ENCODE measurements around the gene CNST. TPM values are rescaled to one million over a fixed set of nuclear protein-coding genes. Genes with fewer than 3 reads are reported as not detected.

The CNST gene
- total RNA-seq, 4 donors from 2014 or later: 41.6 to 81.9 (median 65.6) TPM

DNA sequence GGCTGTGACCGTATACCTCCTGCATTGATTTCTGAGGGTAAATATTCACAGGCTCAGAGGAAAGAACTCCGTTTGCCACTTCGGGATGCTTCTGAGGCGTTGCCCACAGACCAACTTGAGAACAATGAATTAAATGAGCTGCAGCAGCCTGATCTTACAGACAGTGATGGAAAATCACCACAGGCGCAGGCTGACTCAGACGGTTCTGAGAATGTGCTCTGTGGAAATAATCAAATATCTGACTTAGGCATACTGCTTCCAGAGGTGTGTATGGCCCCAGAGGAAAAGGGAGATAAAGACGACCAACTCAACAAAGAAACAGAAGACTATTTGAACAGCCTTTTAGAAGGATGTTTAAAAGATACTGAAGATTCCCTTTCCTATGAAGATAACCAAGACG is 81.3 kb downstream of the CNST start:
- Histone ChIP-seq H3K4me3 (peak overlapping the region in 1 of 2 donors; percentile 31), H3K27ac (peak overlapping the region; percentile 58 to 76 (median 72)), H3K36me3 (peaks cover 0 to 40% of the 10 kb centered on the region in 2 donors), H3K4me1 (peaks cover 0 to 58% (median 6%) of the 10 kb centered on the region in 3 donors), H3K9me3 (no peaks in the 10 kb centered on the region), H3K27me3 (no peaks in the 10 kb centered on the region)
- peak; percentile 60 for ATAC-seq
- TF ChIP-seq POLR2AphosphoS5 (IDR thresholded peaks at IDR 0.05): no peak
- no peak for TF ChIP-seq EP300 (IDR thresholded peaks at IDR 0.05)
- TF ChIP-seq POLR2A (IDR thresholded peaks at IDR 0.05): no peak
- TF ChIP-seq, protein P1, sequence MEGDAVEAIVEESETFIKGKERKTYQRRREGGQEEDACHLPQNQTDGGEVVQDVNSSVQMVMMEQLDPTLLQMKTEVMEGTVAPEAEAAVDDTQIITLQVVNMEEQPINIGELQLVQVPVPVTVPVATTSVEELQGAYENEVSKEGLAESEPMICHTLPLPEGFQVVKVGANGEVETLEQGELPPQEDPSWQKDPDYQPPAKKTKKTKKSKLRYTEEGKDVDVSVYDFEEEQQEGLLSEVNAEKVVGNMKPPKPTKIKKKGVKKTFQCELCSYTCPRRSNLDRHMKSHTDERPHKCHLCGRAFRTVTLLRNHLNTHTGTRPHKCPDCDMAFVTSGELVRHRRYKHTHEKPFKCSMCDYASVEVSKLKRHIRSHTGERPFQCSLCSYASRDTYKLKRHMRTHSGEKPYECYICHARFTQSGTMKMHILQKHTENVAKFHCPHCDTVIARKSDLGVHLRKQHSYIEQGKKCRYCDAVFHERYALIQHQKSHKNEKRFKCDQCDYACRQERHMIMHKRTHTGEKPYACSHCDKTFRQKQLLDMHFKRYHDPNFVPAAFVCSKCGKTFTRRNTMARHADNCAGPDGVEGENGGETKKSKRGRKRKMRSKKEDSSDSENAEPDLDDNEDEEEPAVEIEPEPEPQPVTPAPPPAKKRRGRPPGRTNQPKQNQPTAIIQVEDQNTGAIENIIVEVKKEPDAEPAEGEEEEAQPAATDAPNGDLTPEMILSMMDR (IDR thresholded peaks at IDR 0.05): no peak
- WGBS, 2 donors (ENCODE audit: low coverage in 1 of 2): 48 to 58% methylated on average over 5 to 7 of the region's 8 CpGs

DNA sequence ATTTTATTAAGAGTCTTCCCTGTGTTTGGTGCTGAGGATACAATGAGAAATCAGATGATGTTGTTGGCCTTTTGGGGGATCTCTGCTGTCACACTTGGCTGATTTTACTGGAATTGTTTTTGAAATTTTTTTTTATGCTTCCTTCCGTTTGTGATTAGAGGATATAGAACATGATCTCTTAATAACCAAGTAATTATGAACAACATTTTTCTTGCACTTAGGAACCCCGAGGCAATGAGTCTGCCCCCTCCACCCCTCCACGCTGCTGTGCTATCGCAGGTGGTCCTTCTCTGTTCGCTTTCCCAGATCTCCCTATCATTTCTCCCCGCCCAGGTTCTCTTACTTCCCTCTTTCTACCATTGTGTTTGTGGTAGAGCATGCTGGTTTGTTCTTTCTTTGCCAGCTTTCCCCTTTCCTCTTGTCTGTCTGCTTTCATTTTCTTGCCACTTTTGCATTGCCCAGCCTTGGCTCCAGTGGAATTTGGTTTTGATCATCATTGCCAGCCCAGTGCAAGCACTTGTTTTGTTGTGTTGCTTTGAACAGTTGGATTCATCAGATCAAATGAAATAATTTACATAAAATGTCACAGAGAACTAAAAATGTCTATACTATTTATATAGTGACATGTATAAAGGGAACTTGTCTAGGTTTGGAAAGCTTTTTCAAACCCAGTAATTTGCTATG is 84.9 kb downstream of the CNST start:
- Histone ChIP-seq H3K4me1 (peaks cover 0 to 74% (median 6%) of the 10 kb centered on the region in 3 donors), H3K4me3 (peak overlapping the region in 1 of 2 donors; percentile 31), H3K27ac (peak overlapping the region in 3 of 4 donors; percentile 20 to 71 (median 38)), H3K9me3 (no peaks in the 10 kb centered on the region), H3K36me3 (peaks cover 0 to 31% of the 10 kb centered on the region in 2 donors), H3K27me3 (no peaks in the 10 kb centered on the region)
- no peak for TF ChIP-seq EP300 (IDR thresholded peaks at IDR 0.05)
- TF ChIP-seq, protein P1 (IDR thresholded peaks at IDR 0.05): no peak
- TF ChIP-seq POLR2A (IDR thresholded peaks at IDR 0.05): no peak
- no peak for TF ChIP-seq POLR2AphosphoS5 (IDR thresholded peaks at IDR 0.05)
- ATAC-seq: no peak
- 14 to 61% methylated on average over 1 to 6 of the region's 6 CpGs for WGBS, 2 donors (ENCODE audit: low coverage in 1 of 2)

DNA sequence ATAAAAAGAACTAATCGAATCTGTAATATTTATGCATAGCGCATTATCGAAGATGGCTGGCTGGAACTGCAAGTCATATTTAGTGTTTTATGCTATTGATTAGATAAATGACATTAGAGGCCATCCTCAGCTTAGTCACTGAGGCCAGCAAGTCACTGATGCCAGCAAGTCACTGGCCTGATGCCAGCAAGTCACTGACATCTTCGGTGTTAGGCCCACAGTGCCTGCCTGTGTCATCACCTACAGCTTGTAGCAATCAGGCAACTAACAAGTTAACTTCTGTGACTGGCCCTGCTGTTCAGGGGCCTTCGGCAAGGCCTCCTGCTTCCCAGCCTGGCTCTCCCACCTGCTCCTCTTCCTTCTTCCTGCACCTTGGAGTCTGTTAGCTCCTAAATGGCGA is 92.3 kb downstream of the CNST start:
- Histone ChIP-seq H3K27ac (no peak overlapping the region), H3K4me1 (peaks cover 0 to 14% (median 0%) of the 10 kb centered on the region in 3 donors), H3K9me3 (no peaks in the 10 kb centered on the region), H3K4me3 (no peak overlapping the region), H3K27me3 (no peaks in the 10 kb centered on the region), H3K36me3 (peaks cover 0 to 80% of the 10 kb centered on the region in 2 donors)
- 90 to 96% methylated on average over 4 to 6 of the region's 6 CpGs for WGBS, 2 donors (ENCODE audit: low coverage in 1 of 2)
- no peak for TF ChIP-seq POLR2AphosphoS5 (IDR thresholded peaks at IDR 0.05)
- TF ChIP-seq, protein P1 (IDR thresholded peaks at IDR 0.05): no peak
- no peak for TF ChIP-seq POLR2A (IDR thresholded peaks at IDR 0.05)
- TF ChIP-seq EP300 (IDR thresholded peaks at IDR 0.05): no peak
- no peak for ATAC-seq

DNA sequence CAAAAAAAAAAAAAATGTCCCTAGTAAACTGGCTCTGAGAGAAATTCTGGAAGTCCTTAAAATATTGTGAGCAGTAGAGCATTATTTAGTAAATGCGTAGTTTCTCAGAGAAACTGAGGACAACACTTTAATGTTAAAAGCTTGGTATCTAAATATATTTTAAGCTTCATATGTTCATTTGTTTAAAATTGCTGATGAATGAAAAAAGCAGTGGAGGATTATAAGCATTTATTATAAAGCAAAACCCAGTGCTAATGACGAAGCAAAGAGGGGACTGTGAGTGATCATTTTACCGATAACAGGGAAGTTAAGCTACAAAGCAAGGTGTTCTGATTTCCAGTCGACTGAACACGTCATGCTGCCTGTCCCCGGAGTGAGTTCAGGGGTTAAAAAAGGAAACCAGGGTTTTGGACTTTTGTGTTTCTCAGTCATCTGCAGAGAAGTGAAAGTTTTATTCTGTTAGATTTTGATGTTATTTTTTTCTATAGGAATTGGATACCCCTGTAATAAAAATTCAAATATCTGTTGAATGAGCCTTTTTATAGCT is 93.4 kb downstream of the CNST start:
- WGBS, 2 donors (ENCODE audit: low coverage in 1 of 2): 85 to 89% methylated on average over 6 of the region's 6 CpGs
- no peaks in the 10 kb centered on the region for H3K9me3 ChIP-seq
- H3K27me3 ChIP-seq: no peaks in the 10 kb centered on the region
- no peak for ATAC-seq
- H3K4me3 ChIP-seq: no peak overlapping the region
- peaks cover 0 to 5% (median 0%) of the 10 kb centered on the region in 3 donors for H3K4me1 ChIP-seq
- peaks cover 0 to 69% of the 10 kb centered on the region in 2 donors for H3K36me3 ChIP-seq
- TF ChIP-seq EP300 (IDR thresholded peaks at IDR 0.05): no peak
- TF ChIP-seq, protein P1 (IDR thresholded peaks at IDR 0.05): no peak
- no peak for TF ChIP-seq POLR2AphosphoS5 (IDR thresholded peaks at IDR 0.05)
- no peak for TF ChIP-seq POLR2A (IDR thresholded peaks at IDR 0.05)
- H3K27ac ChIP-seq: no peak overlapping the region

DNA sequence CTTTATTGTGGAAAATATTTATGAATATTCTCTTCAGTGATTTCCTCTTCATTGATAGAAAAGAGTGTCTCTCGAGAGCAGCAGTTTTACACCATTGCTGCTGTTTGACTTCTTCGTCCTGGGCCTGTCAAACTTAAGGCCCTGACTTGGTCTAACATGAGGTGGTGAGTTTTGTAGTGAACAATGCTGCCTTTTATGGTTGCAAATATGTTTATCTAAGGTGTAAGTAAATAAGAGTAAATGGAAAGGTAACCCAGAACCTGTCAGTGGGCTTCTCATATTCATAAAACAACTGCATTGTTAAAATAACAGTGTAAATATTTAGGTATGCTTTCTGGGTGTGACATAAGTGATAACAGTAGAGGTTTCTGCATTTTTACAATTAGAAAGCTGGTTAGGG is 95.2 kb downstream of the CNST start:
- 68 to 100% methylated on average over 1 to 2 of the region's 2 CpGs for whole genome bisulfite sequencing, 2 donors (ENCODE audit: low coverage in 1 of 2)
- Histone ChIP-seq H3K27me3 (no peaks in the 10 kb centered on the region), H3K36me3 (peaks cover 0 to 74% of the 10 kb centered on the region in 2 donors), H3K9me3 (no peaks in the 10 kb centered on the region), H3K4me1 (peaks cover 0 to 19% (median 0%) of the 10 kb centered on the region in 3 donors), H3K4me3 (no peak overlapping the region), H3K27ac (no peak overlapping the region)
- no peak for TF ChIP-seq EP300 (IDR thresholded peaks at IDR 0.05)
- no peak for TF ChIP-seq POLR2AphosphoS5 (IDR thresholded peaks at IDR 0.05)
- no peak for TF ChIP-seq POLR2A (IDR thresholded peaks at IDR 0.05)
- TF ChIP-seq, protein P1 (IDR thresholded peaks at IDR 0.05): no peak
- ATAC-seq: no peak

Data from gastroesophageal sphincter (tissue), 4 donors.